ENCODE measurements around the gene GLRA3.
"Not testable (repeated sequence)": the region's sequence is repeated elsewhere in the genome, so short reads cannot be mapped to it uniquely, and the experiment has no call there.

Gene GLRA3

DNA sequence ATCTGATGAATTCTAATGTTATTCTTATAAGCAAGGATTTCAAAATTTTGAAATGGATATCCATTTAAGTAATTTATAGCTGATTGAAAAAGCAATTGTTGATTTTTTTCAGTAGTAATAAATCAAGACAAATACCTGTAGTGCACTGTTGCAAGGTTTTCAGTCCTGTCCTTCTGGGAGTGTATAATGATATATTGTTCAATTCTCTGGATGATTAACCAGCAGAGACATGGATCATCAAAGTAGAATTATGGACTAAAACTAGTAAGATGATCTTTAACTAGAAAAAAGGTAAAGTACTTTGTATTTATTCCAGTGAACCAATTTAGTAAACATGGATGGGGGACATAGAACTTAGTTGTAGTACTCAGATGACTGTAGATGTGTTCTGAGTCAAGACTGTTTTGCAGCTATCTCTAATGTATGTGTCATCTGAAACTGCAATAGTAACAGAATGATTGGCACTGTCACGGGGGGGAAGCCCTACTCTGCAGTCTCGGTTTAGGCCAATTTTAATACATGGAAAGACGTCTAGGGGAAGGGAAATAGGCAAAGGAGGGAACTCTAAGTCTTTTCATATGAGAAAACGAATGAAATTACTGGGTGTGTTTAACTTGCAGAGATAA lies 121.9 kb downstream of the GLRA3 start:
- ChIA-PET CTCF (interaction anchor here (1.1 kb wide), 1 partner anchor 14 kb away, joined by 3 read pairs; no protein-coding TSS in a partner anchor), POLR2A (no interaction called here)
- peak; percentile 16 for DNase-seq (ENCODE audit: extremely low spot score)
- TF ChIP-seq CTCF (IDR thresholded peaks at IDR 0.05; ENCODE audit: control extremely low read depth, extremely low read depth, low read depth, missing control alignments): no peak

DNA sequence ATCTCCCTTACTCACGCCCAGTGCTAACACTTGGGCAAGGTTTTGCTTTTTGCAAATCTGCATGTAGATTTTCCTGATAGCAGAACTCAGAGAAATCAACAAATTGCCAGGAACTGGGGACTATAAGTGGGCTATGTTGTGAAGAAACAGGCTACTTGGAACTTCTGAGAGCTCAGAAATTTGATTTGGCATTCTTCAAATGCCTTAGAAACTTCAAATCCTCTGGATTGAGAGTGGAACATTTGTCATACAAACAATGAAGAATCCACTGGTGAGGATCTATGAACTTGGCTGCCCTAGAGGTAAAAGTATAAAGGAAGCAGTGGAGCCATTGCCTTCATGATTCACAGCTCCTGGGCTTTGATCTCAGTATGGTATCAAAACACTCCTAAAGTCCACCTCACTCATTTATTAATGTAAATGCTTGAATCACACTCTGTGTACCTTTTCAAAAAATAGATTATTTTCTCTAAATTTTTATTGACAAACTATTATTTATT lies 126.0 kb downstream of the GLRA3 start:
- ChIA-PET POLR2A (no interaction called here), CTCF (interaction anchor here (0.6 kb wide), 1 partner anchor 18 kb away, joined by 3 read pairs; no protein-coding TSS in a partner anchor)
- no peak for TF ChIP-seq CTCF (IDR thresholded peaks at IDR 0.05; ENCODE audit: control extremely low read depth, extremely low read depth, low read depth, missing control alignments)
- DNase-seq (ENCODE audit: extremely low spot score): no peak

- TF ChIP-seq CTCF (IDR thresholded peaks at IDR 0.05; ENCODE audit: control extremely low read depth, extremely low read depth, low read depth, missing control alignments): no peak
- CTCF ChIA-PET: interaction anchor here (1.1 to 2.9 kb wide), 2 partner anchors 15 to 20 kb away, joined by 3 to 20 read pairs; no protein-coding TSS in a partner anchor
- DNase-seq (ENCODE audit: extremely low spot score): no peak
- POLR2A ChIA-PET: no interaction called here
Measured at GRCh38 chr4:174699654-174700053, 129.4 kb downstream of the GLRA3 start.

DNA sequence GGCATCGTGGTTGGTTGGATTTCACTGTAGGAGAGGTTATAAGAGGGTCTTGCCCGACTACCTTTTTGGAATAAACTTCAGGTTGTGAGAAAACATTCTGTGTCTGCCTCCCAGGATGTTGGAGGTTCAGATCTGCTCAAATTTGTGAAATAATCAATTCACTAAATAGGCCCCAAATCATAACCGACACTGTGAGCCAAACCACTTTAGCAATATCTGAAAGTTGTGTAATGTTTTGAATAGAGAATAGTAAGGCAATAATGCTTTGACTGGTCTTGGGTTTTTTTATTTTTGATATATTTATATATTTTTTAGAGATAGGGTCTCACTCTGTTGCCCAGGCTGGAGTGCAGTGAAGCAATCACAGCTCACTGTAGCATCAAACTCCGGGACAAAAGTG lies 131.2 kb downstream of the GLRA3 start:
- ChIA-PET POLR2A (no interaction called here), CTCF (interaction anchor here (1.0 kb wide), 1 partner anchor 10 kb away, joined by 3 read pairs; no protein-coding TSS in a partner anchor)
- TF ChIP-seq CTCF (IDR thresholded peaks at IDR 0.05; ENCODE audit: control extremely low read depth, extremely low read depth, low read depth, missing control alignments): no peak
- no peak for DNase-seq (ENCODE audit: extremely low spot score)

DNA sequence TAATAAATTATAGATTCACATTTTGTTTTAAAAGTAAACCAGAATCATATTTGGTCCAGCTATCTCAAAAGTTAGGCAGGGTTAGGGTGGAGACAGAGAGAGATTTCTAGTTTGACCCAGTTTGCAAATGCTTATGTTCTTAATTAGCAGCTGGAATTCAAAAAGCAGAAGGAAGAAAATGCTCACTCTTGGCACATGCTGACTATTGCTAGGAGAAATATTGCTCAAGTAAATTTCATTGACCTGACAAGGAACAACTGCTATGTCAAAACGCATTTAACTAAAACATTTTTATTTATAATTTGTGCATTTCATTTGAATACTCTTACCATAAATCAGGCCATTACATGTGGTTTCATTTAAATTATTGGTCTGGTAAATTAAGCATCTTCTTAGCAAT lies 131.8 kb downstream of the GLRA3 start:
- ChIA-PET CTCF (no interaction called here), POLR2A (no interaction called here)
- TF ChIP-seq CTCF (IDR thresholded peaks at IDR 0.05; ENCODE audit: control extremely low read depth, extremely low read depth, low read depth, missing control alignments): no peak
- DNase-seq (ENCODE audit: extremely low spot score): no peak

DNA sequence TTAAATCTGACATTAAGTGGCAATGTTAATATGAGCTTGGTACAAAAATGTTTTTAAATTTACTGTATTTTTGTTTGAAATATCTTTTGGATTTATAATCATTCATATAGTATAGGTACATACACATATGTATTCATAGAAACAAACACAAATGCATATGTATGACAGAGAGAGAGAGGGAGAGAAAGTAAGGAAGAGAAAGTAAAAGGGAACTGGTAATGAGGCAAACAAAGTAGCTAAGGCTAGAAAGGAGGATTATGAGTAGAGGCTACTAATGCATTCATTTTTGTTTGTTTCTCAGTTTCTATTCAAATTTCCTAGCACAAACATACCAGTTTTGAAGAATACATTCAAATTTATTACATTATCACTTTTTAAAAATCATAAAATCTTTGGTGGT lies 132.4 kb downstream of the GLRA3 start:
- ChIA-PET CTCF (no interaction called here), POLR2A (no interaction called here)
- no peak for TF ChIP-seq CTCF (IDR thresholded peaks at IDR 0.05; ENCODE audit: control extremely low read depth, extremely low read depth, low read depth, missing control alignments)
- DNase-seq (ENCODE audit: extremely low spot score): no peak

GRCh38 chr4:174691876-174692275 lies 137.2 kb downstream of the GLRA3 start:
- DNase-seq (ENCODE audit: extremely low spot score); CTCF ChIA-PET; POLR2A ChIA-PET: not testable (repeated sequence)

Data from GM10248 (cell line).